Measurements from ENCODE around the gene ASZ1.
"Not testable (repeated sequence)": the region's sequence is repeated elsewhere in the genome, so short reads cannot be mapped to it uniquely, and the experiment has no call there.

The ASZ1 gene, protein sequence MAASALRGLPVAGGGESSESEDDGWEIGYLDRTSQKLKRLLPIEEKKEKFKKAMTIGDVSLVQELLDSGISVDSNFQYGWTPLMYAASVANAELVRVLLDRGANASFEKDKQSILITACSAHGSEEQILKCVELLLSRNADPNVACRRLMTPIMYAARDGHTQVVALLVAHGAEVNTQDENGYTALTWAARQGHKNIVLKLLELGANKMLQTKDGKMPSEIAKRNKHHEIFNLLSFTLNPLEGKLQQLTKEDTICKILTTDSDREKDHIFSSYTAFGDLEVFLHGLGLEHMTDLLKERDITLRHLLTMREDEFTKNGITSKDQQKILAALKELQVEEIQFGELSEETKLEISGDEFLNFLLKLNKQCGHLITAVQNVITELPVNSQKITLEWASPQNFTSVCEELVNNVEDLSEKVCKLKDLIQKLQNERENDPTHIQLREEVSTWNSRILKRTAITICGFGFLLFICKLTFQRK

DNA sequence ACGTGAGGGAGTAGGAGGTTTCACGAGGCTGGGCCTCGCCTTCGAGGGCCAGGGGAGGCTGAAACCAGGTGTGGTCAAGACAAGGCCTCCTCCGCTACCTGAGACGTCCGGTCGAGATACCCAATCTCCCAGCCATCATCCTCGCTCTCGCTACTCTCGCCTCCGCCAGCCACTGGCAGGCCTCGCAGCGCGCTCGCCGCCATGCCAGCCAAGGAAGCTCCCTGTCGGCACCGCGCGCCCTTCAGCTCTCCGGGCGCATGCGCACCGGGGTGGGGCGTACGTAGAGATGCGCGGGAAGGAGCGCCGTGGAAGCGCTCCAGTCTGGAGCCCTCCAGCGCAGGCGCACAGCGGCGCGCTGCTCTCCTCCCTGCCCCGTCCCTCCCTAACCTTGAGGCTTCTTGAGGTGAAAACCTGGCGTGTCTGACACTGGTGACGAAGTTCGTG is at the start of gene ASZ1:
ASZ1 (minus strand) TSS at position 236 of the 444 bp plus-strand sequence; CDS start at position 203, 33 bp downstream.
- no peak for DNase-seq (ENCODE audit: low spot score)

DNA sequence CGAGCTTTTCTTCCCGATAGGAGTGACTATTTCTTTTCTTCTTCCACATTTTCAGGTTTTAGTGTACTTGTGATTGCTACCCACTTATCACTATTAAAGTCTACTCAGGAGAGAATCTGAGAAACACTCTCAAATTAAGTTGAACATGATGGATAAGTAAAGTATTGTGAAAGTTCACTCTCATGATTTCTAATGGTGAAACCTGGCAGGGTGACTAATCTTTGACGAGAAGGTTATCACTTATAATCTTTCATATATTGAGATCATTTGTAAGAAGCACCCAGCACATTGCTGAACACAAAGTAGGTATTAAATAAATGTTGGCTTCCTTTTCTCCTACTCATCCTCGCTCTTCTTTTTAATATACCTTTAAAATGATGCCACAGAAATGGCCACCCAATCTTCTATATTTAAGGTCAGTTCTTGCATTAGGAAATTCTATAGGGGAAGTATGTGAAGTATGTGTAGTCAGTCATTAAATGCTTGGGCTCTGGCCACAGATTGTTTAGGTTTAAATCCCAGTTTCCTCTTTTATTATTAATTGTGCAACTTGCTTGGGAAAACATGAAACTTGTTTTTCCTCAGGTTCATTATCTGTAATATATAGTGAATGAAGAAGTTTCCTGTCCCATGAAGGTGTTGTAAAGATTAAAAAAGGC is 49.4 kb upstream of the ASZ1 start:
- no peak for DNase-seq (ENCODE audit: low spot score)

DNA sequence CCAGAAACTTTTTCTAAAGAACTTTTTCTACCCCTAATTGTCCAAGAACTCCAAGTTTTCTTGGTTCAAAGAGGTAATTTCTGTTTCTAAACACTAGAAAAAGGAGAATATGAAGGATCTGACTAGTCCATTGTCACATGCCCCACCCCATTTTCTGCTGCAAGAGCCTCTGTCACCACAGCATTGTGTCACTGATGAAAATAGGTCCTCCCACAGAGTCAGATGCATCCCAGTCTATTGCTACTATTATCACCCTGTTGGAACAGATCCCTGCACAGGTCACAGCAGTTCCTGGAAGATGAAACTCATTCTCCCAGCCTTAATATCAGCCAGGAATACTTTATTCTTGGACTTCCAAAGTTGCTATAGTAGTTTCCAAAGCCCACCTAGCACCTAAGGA is 45.0 kb upstream of the ASZ1 start:
- no peak for DNase-seq (ENCODE audit: low spot score)

DNA sequence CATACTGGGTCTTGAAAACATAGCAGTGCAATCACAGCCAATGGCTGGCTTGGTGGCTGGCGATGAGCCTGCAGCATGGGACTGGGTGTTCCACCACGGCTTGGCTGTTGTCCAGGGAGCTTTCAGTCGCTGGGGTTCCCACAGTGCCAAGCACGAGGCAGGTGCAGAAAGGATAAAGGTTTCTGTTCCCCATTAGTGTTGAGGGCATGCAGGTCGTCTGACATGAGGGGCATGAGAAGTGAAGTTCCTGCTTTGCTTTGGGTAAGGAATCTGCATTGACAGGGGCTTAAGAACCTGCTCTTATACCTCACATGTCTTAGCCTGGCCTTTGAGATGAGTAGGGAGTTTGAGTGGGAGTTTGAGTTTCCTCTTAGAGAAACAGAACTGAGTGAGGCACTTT is 43.5 kb upstream of the ASZ1 start:
- DNase-seq (ENCODE audit: low spot score) = no peak

DNA sequence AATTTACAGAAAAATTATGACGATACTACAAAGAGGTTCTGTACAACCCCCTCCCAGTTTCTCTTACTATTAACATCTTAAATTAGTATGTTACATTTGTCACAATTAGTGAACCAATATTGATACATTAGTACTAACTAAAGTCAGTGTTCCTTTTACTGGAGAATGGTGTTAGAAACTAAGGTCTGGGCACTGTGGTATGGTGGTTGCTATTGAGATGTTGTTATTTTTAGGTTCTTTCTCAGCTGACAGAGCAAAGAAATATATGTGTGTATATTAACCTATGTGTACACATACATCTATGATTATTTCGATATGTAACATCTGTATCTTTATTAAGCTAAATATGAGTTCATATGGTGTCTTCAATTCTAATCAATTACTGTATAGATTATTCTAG is 40.9 kb upstream of the ASZ1 start:
- no peak for DNase-seq (ENCODE audit: low spot score)

DNA sequence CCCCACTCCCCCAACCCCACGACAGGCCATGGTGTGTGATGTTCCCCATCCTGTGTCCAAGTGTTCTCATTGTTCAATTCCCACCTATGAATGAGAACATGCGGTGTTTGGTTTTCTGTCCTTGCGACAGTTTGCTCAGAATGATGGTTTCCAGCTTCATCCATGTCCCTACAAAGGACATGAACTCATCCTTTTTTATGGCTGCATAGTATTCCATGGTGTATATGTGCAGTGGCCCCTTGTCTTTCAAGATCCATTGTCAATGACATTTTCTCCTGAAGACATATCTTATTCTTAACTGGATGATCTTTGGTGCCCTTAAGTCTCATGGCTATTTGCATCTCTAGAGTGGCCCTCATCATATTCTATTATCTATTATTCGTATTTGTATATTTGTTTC is 33.5 kb upstream of the ASZ1 start:
- not testable (repeated sequence) for DNase-seq (ENCODE audit: low spot score)

DNA sequence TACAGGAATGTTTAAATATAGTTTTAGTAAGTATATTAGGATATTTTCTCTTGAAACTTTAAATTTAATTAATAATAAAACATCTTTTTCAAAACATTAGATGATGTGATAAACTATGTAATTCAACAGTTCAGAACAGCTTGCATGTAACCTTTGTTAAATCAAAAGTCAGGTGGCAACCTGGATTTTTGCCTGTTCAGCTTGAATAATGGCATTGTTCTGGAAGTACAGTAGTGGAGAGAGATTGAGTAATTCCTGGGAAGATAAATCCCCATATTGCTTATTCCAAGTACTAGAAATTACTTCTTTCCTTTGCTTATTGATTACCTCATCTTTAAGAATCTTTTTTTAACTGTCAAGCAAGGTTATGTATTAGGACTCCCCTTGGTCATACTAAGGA is 32.4 kb upstream of the ASZ1 start:
- DNase-seq (ENCODE audit: low spot score) = no peak

DNA sequence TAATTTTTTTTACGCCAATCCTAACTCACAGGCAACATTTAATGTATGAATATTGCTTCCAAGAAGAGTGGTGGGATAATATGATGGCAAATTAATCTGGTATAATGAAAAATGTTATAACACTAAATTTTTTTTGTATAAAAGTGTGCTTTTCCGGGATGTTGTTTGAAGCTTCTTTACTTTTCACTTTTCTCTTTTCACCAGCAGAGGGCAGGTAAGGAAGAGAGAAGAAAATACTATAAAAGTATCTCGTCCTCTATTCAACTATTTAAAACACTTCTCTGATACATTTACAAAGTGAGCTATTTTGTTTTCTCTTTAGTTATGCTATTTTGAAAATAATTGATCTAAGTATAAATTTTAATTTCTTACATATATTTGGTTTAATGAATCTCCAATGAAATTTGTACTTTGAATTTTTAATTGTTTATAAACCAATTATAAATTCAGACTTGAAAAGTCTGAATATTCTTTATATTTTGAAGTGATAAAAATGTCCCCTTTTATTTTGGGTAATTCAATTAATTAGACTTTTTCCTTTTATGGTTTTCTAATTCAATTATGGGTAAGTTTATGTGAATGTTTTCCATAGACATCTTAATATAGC is 31.8 kb upstream of the ASZ1 start:
- DNase-seq (ENCODE audit: low spot score) = no peak

DNA sequence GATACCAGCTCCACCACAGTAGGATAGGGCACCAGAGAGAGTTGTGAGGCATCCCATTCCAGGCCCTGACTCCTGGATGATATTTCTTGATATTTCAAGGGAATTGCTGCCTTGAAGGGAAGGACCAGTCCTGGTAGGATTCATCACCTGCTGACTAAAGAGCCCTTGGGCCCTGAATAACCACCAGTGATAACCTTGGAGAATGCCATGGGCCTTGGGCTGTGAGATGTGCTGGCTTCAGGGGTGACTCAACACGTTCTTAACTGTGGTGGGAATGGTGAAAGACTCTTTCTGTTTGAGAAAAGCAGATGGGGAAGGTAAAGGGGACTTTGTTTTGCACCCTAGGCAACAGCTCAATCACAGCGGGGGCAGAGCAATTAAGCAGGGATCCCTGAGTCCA is 21.4 kb upstream of the ASZ1 start:
- DNase-seq (ENCODE audit: low spot score) = no peak

DNA sequence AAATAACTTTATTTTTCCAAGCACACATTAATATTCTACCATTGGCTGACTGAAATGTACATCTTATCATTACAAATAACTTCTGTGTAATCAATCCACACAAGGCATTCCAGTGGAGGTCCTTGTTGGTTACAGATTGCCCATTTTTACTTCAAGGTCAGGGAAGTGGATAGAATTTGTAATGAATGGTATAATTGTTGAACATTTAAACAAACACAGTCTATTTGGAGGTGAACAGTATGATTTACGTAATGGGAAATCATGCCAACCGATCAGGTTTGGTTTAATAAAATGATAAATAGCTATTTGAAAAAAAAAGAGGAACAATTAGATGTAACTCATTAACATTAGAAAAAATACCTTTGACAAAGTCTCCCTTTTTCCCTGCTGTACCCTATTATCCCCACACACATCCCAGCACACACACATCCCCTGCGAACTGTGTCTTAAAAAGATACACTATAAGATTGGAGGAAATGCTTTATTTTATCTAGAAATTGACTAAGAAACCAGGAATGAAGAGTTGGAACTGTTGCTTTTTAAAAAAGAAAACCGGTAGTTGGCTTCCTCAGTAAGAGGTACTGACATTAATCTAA is 19.0 kb upstream of the ASZ1 start:
- DNase-seq (ENCODE audit: low spot score) = no peak

DNA sequence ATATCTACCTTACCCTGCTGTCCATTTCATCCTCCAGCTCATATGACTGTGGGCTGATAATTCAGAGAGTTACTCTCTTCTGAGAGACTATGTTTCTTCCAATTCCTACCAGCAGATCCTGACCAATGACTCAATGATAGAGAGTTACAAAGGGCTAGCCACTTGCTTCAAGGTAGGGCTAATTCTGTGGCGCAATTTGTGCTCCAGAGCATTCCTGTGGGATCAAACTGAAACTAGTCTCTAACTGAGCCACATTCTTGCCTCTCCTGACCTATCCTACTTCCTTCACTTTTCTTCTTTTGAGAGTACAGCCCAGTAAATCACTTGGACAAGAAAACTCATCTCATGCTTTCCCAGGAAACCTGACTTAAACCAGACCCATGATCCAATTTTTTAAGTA is 17.9 kb upstream of the ASZ1 start:
- no peak for DNase-seq (ENCODE audit: low spot score)

DNA sequence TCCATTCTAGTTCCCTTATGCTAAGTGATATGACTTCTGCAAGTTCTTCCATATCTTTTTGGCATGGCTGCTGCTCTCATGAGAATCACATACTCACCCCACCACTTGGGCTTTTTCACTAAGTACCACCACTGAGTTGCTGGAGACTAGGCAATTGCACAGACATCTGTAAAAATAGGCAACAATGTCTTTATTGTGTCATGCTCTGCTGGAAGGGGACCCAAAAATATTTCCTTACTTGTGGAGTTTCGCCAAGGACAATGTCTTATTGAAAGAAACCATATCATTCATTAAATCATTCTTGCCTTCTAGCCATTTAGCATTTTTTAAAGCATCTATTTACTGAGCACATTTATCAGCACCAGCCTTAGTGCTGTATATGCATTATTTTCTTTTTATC is 17.4 kb upstream of the ASZ1 start:
- DNase-seq (ENCODE audit: low spot score) = no peak

DNA sequence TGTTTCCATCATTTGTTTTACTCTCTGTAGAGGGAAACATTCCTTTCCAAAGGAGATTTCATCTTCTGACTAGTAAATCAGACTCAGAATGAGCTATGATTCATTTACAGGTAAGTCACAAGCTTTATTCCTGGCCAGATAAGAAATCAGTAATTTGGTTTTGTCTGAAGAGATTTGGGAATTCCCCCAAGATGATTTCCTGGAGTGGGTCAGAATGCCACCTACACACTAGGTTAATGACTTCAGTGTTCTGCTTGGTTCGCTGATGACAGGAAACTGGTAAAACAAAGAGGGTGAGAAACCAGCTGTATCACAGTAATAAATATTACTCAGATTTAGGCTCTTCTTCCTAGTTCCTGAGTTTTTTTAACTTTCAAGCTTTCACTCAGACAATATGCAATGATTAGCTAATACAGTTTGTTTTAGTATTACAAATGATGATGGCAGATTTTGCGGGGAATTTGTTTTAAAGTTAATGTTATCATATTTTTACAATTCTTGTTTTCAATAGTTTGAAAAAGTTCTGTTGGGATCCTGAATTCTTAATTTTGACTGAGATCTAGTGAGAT is 8.3 kb upstream of the ASZ1 start:
- no peak for DNase-seq (ENCODE audit: low spot score)

DNA sequence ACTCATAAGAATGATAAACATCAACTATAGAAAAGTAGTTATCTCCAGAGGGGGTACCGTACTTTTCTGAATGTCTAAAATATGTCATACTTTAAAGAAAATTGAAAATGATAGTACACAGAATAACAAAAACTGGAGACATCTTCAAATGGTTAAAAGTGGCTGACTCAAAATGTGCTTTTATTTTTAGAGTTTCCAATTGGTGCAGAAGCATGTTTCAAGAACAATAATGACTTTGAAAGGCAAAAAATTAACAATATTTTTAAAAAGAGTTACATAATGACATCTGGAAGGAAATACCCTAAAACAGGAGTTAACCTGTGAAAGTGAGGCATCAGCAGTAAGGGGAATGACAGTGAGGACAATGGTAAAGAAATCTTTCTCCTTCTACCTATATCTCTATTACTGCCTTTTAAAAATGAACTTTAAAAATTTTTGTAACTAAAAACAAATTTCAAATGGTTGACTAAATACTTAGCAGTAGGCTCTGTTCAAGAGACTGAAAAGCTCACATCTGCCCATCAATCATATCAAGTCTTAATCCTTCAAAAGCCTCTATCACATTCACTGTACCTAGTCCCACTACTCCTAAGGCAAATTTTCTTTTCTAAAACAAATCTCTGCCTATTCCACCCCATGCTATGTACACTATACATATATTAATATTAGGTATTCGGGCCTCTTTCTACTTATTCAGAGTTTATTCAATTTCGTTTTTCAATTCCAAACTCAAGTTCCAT is 3.0 kb downstream of the ASZ1 start:
- DNase-seq (ENCODE audit: low spot score) = no peak

DNA sequence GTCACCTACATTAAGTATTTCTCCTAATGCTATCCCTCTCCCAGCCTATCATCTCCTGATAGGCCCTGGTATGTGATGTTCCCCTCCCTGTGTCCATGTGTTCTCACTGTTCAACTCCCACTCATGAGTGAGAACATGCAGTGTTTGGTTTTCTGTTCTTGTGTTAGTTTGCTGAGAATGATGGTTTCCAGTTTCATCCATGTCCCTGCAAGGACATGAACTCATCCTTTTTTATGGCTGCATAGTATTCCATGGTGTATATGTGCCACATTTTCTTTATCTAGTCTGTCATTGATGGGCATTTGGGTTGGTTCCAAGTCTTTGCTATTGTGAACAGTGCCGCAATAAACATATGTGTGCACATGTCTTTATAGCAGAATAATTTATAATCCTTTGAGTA is 12.7 kb downstream of the ASZ1 start:
- not testable (repeated sequence) for DNase-seq (ENCODE audit: low spot score)

DNA sequence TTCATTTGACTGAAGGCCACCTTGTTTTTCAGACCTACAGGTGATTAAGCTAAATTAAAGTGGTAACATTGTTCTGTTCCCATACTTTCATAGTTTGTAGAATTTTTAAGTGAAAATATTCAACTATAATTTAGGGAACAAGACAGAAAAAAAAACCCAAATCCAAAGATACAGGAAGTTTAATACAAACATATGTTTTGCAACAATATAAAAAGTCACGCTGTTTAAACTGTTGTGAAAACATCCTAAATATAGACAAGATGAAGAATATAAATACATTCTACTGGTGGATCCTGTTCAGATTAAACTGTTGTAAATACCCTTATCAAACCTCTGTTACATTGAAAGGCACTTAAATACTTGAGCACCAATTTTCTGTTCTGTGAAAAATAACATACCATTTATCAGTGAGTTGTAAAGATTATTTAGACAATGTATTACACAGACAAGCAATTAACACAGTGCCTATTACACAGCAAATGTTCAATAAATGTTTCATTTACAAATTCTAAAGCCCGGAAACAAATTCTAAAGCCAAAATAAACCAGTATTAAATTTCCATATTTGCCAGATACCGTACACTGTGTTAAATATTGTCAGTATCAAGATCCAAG is 14.2 kb downstream of the ASZ1 start:
- DNase-seq (ENCODE audit: low spot score) = no peak

DNA sequence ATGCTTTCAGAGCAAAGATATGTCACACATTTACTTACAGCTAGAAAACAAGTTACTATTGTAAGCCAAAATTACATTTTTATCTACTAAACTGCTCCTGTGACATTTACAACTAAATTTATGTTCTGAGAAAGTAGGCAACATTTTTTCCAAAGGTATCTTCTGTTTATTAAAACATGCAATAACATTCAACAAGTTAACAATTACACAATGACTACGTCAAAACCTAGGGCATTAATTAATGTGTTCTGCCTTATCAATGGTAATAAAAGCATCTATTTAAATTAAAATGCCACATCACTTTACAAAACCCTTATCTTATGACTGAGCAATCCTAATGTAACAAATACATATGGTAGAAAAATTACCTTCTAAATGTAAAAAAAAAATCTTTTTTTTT is 14.9 kb downstream of the ASZ1 start:
- DNase-seq (ENCODE audit: low spot score) = no peak

DNA sequence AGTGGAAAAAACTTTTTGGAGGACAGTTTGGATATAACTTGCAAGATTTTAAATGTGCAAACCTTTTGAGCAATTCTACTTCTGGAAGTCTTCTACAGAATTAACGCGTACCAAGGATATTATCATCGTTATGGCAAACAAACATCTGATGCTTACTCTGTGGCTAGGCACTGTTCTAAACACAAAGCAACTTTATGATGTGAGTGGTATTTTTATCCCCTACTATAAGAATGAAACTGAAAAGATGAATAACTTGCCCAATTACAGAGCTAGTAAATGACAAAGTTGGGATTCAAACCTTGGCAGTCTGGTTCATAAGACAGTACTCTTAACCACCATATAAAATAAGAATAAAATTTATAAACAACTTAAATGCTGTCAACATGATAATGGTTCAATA is 15.8 kb downstream of the ASZ1 start:
- no peak for DNase-seq (ENCODE audit: low spot score)

DNA sequence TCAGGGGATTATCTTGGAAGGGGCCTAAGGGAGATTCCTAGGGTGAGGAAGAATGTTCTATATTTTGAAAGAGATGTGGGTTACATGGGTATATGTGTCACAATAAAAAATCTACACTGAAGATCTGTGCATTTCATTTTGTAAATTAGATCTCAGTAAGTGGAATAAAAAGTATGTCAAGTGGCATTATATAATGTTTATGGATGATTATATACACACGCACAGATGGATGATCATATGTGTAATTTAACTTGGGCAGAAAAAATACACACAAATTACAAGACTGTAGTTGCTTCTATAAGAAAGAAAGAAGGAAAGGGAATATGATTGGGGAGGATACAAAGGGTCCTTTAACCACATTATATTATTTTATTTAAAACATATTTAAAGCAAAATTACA is 18.5 kb downstream of the ASZ1 start:
- DNase-seq (ENCODE audit: low spot score) = no peak

DNA sequence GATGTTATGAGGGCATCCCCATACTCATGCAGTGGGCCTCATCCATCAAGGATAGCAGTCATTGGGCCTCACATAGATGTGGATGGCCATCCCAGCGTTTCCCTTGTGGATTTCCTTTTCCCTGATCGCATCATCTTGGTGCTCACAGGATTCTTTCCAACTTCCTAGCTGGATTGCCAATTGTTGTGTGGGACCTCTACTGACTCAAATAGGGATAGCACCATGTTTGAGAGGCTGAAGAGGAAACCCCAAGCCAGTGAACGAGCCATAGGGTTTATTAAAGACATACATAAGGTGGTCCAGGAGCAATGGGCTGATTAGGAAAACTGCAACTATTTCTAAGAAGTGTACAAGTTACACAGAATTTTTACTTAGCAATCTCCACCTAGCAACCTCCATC is 21.8 kb downstream of the ASZ1 start:
- no peak for DNase-seq (ENCODE audit: low spot score)

DNA sequence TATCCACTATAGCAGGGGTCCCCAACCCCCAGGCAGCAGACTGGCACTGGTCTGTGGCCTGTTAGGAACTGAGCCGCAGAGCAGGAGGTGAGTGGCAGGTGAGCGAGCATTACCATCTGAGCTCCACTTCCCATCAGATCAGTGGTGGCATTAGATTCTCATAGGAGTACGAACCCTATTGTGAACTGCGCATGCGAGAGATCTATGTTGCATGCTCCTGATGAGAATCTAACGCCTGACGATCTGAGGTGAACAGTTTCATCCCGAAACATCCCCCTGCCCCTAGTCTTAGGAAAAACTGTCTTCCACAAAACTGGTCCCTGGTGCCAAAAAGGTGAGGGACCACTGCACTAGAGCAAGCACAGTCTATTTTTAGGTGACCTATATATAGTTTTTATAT is 23.6 kb downstream of the ASZ1 start:
- no peak for DNase-seq (ENCODE audit: low spot score)

Measured in CD4-positive, alpha-beta T cell treated with Interleukin-2 at 100 ng/mL for 4 hours (primary cell).